WTC11 (cell line): Measurements from ENCODE around the gene GRIN3B. TPM values are rescaled to one million over a fixed set of nuclear protein-coding genes. Genes with fewer than 3 reads are reported as not detected.

Experiments
- ATAC-seq: fragments of 200-7000 bp; cut with Tn5 transposase; 2 replicates; pipeline ENCODE4 v1.10.0; 2021; ENCODE audit warnings: mild to moderate bottlenecking, moderate library complexity
- CTCF ChIA-PET: fragments of 300-600 bp; sonication (Branson Sonifier 250); formaldehyde crosslinking; loops from one replicate; lab custom pipeline; 2021; ENCODE audit warnings: antibody characterized with exemption; lab: Charles Lee
- POLR2A ChIA-PET: fragments of 350-600 bp; sonication (Branson Sonifier 250); formaldehyde crosslinking; loops from one replicate; lab custom pipeline; 2021; ENCODE audit warnings: antibody characterized with exemption; lab: Charles Lee
- DNase-seq: peaks from one replicate; pipeline ENCODE4 v3.0.0; 2021; ENCODE audit warnings: low spot score
- H3K27ac Mint-ChIP-seq: 2 replicates; pipeline ENCODE4 v1.8.0; 2021; ENCODE audit warnings: mixed read lengths
- H3K27me3 Mint-ChIP-seq: 2 replicates; pipeline ENCODE4 v1.8.0; 2021; ENCODE audit warnings: low read depth, mild to moderate bottlenecking, moderate library complexity, mixed read lengths
- H3K36me3 Mint-ChIP-seq: 2 replicates; pipeline ENCODE4 v1.8.0; 2021; ENCODE audit warnings: mixed read lengths
- H3K4me1 Mint-ChIP-seq: 2 replicates; pipeline ENCODE4 v1.8.0; 2022; ENCODE audit warnings: mixed read lengths
- H3K4me3 Mint-ChIP-seq: 2 replicates; pipeline ENCODE4 v1.8.0; 2021; ENCODE audit warnings: mild to moderate bottlenecking, moderate library complexity, mixed read lengths
- H3K9me3 Mint-ChIP-seq: 2 replicates; pipeline ENCODE4 v1.8.0; 2021; ENCODE audit warnings: mixed read lengths
- CBFB ChIP-seq: sonication (generic); formaldehyde crosslinking; IDR thresholded peaks from 2 replicates; pipeline ENCODE4 v1.8.1; 2022; ENCODE audit warnings: mild to moderate bottlenecking, low read depth, missing genetic modification reagents
- CREB1 ChIP-seq: sonication (generic); formaldehyde crosslinking; IDR thresholded peaks from 2 replicates; pipeline ENCODE4 v1.8.0; 2023; ENCODE audit warnings: mild to moderate bottlenecking, missing genetic modification reagents
- CREM ChIP-seq: sonication (generic); formaldehyde crosslinking; IDR thresholded peaks from 2 replicates; pipeline ENCODE4 v1.8.1; 2022; ENCODE audit warnings: mild to moderate bottlenecking, missing genetic modification reagents, moderate library complexity
- E2F4 ChIP-seq: sonication (generic); formaldehyde crosslinking; IDR thresholded peaks from 2 replicates; pipeline ENCODE4 v1.8.1; 2022; ENCODE audit warnings: low read depth, mild to moderate bottlenecking, moderate library complexity, missing genetic modification reagents, borderline replicate concordance
- E2F5 ChIP-seq: sonication (generic); formaldehyde crosslinking; IDR thresholded peaks from 2 replicates; pipeline ENCODE4 v1.8.1; 2022; ENCODE audit warnings: mild to moderate bottlenecking, moderate library complexity, missing genetic modification reagents
- FOXP1 ChIP-seq: sonication (generic); formaldehyde crosslinking; IDR thresholded peaks from 2 replicates; pipeline ENCODE4 v1.8.0; 2022; ENCODE audit warnings: missing genetic modification reagents, mild to moderate bottlenecking, moderate library complexity, borderline replicate concordance
- HMGA2 ChIP-seq: fragments of 250-450 bp; sonication (Bioruptor Pico); IDR thresholded peaks from 2 replicates; pipeline ENCODE4 v1.4.0; 2021; ENCODE audit warnings: mild to moderate bottlenecking, moderate library complexity
- HMGXB4 ChIP-seq: sonication (generic); formaldehyde crosslinking; IDR thresholded peaks from 2 replicates; pipeline ENCODE4 v1.8.1; 2023; ENCODE audit warnings: mild to moderate bottlenecking, moderate library complexity, missing genetic modification reagents
- KAT7 ChIP-seq: sonication (generic); formaldehyde crosslinking; IDR thresholded peaks from 2 replicates; pipeline ENCODE4 v1.8.1; 2023; ENCODE audit warnings: missing genetic modification reagents, mild to moderate bottlenecking, borderline replicate concordance
- MXD4 ChIP-seq: fragments of 250-450 bp; sonication (Bioruptor Pico); IDR thresholded peaks from 2 replicates; pipeline ENCODE4 v1.8.0; 2021; ENCODE audit warnings: mild to moderate bottlenecking, moderate library complexity, borderline replicate concordance
- SMAD4 ChIP-seq: sonication (generic); formaldehyde crosslinking; IDR thresholded peaks from 2 replicates; pipeline ENCODE4 v1.8.0; 2022; ENCODE audit warnings: mild to moderate bottlenecking, missing genetic modification reagents
- SP1 ChIP-seq: sonication (generic); formaldehyde crosslinking; conservative IDR thresholded peaks from 2 replicates; pipeline ENCODE4 v1.8.1; 2022; ENCODE audit warnings: missing genetic modification reagents
- TCF7 ChIP-seq: sonication (generic); formaldehyde crosslinking; IDR thresholded peaks from 2 replicates; pipeline ENCODE4 v1.8.0; 2022; ENCODE audit warnings: mild to moderate bottlenecking, low read depth, missing genetic modification reagents, moderate library complexity
- USF1 ChIP-seq: sonication (generic); formaldehyde crosslinking; IDR thresholded peaks from 2 replicates; pipeline ENCODE4 v1.8.0; 2022; ENCODE audit warnings: mild to moderate bottlenecking, missing genetic modification reagents
- ZBTB43 ChIP-seq: sonication (generic); formaldehyde crosslinking; IDR thresholded peaks from 2 replicates; pipeline ENCODE4 v1.8.1; 2023; ENCODE audit warnings: mild to moderate bottlenecking, missing genetic modification reagents
- ZNF121 ChIP-seq: sonication (generic); formaldehyde crosslinking; IDR thresholded peaks from 2 replicates; pipeline ENCODE4 v1.8.0; 2023; ENCODE audit warnings: missing genetic modification reagents
- ZNF263 ChIP-seq: sonication (generic); formaldehyde crosslinking; IDR thresholded peaks from 2 replicates; pipeline ENCODE4 v1.8.1; 2022; ENCODE audit warnings: low read depth, mild to moderate bottlenecking, moderate library complexity, missing genetic modification reagents
- ZNF423 ChIP-seq: fragments of 250-450 bp; sonication (Bioruptor Pico); IDR thresholded peaks from 2 replicates; pipeline ENCODE4 v2.1.2; 2022; ENCODE audit warnings: mild to moderate bottlenecking, moderate library complexity
- total RNA-seq: library from RNA; stranded (reverse); gene quantifications from 3 replicates; pipeline ENCODE4 v1.2.3, GENCODE V29; 2021
- TF ChIP-seq, protein P1 (sequence below): sonication (generic); formaldehyde crosslinking; IDR thresholded peaks from 2 replicates; pipeline ENCODE4 v1.8.1; 2023; ENCODE audit warnings: mild to moderate bottlenecking, missing genetic modification reagents, moderate library complexity

GRIN3B gene
- total RNA-seq, 1 experiment from 2014 or later, result 1.9 TPM

- Mint-ChIP-seq H3K27me3 (no peaks in the 10 kb centered on the region), H3K9me3 (peaks cover 6% of the 10 kb centered on the region), H3K36me3 (peaks cover 25% of the 10 kb centered on the region), H3K4me3 (no peak overlapping the region), H3K27ac (no peak overlapping the region), H3K4me1 (peaks cover 3% of the 10 kb centered on the region; the same call in 1 of the 2 replicates)
- CTCF ChIA-PET, result no interaction called here
- ATAC-seq, result no peak
- POLR2A ChIA-PET, result interaction anchor here (0.6 kb wide), 1 partner anchor 1047 kb away, joined by 3 read pairs; no protein-coding TSS in a partner anchor
- TF ChIP-seq ZBTB43 (no peak), ZNF423 (CRISPR knock-in tag) (no peak), CREB1 (no peak), TCF7 (CRISPR knock-in tag) (no peak), HMGXB4 (CRISPR knock-in tag) (no peak), SP1 (no peak), KAT7 (no peak), MXD4 (CRISPR knock-in tag) (no peak), SMAD4 (CRISPR knock-in tag) (no peak), FOXP1 (no peak), CREM (CRISPR knock-in tag) (no peak), ZNF263 (no peak), ZNF121 (no peak), USF1 (CRISPR knock-in tag) (no peak), HMGA2 (CRISPR knock-in tag) (no peak), E2F5 (no peak), E2F4 (CRISPR knock-in tag) (no peak), CBFB (CRISPR knock-in tag) (no peak)
- TF ChIP-seq, protein P1, sequence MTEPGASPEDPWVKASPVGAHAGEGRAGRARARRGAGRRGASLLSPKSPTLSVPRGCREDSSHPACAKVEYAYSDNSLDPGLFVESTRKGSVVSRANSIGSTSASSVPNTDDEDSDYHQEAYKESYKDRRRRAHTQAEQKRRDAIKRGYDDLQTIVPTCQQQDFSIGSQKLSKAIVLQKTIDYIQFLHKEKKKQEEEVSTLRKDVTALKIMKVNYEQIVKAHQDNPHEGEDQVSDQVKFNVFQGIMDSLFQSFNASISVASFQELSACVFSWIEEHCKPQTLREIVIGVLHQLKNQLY (CRISPR knock-in tag), result no peak
- DNase-seq, result no peak
Observed at GRCh38 chr19:973726-974563, 26.3 kb upstream of the GRIN3B start.
